Measurements from ENCODE around the gene CRAMP1. TPM values are rescaled to one million over a fixed set of nuclear protein-coding genes. Genes with fewer than 3 reads are reported as not detected.

Gene CRAMP1
- total and polyA plus RNA-seq, 2 of the 8 experiments (the other 6 are each of a cell fraction or from before 2014, with no cell fraction given) = 19.2 to 23.2 TPM

DNA sequence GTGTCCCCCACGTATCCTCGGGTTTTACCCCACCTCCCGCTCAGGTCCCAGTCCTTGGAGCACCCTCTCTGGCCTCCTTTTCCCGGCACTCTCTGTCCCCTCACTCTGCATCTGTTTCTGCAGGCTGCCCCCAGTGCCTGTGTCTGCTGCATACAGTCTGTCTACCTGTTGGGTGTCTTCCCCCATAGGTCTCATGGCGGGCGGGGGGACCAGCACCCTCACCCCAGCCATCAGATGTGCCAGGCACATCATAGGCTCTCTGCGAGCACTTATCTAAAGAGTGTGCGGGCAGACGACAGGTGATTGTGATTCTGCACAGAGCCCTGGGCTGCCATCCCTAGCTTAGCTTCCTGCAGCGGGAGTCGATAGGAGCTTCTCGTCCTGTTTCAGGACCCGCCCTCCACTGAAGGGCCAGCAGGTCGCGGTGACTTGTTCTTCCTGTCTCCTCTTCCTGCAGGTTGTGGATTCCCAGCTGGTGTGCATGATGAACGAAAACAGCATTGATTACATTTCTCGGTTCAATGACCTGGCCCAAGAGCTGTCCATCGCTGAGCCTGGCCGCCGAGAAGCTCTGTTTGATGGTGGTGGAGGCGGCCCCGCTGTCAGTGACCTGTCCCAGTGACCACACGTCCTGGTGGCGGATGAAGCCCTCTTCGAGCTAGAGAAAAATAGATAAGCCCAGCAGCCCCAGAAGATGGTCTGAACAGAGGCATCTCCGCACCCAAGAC lies 61.4 kb downstream of the CRAMP1 start:
- no peak overlapping the region for H3K56ac ChIP-seq (replicated peaks; ENCODE audit: insufficient read length, low read depth, low read length)
- H4K8ac ChIP-seq (ENCODE audit: extremely low read depth, insufficient read depth, low read length) = no peak overlapping the region
- H4K91ac ChIP-seq (replicated peaks; ENCODE audit: insufficient read length, low read length) = no peak overlapping the region
- H2AFZ ChIP-seq (ENCODE audit: low read length) = no peak overlapping the region
- no peak overlapping the region for H2AK5ac ChIP-seq (ENCODE audit: low read depth, low read length)
- 0 out of 7 replicates have a peak, but pooled peaks cover 0 to under 1% (median 0%) of the 10 kb centered on the region in 4 experiments for H3K4me1 ChIP-seq (replicated peaks in 1 of 4; ENCODE audit: control insufficient read depth in 3 of 4, insufficient read depth in 4 of 4, low read length in 3 of 4)
- no peak overlapping the region; the same call in 1 of the 2 replicates for H2BK5ac ChIP-seq (ENCODE audit: low read depth, low read length)
- no peak overlapping the region for H4K5ac ChIP-seq (ENCODE audit: insufficient read length, low read depth, low read length)
- POLR2A ChIA-PET (ENCODE audit: partially characterized antibody) = no interaction called here
- H2BK12ac ChIP-seq (ENCODE audit: low read depth, low read length) = no peak overlapping the region
- H2BK20ac ChIP-seq (ENCODE audit: low read length) = no peak overlapping the region
- peaks cover 1 to 3% of the 10 kb centered on the region in 2 experiments for H3K79me2 ChIP-seq (ENCODE audit: control insufficient read depth in 1 of 2, insufficient read depth in 2 of 2, low read length in 2 of 2)
- H3K4ac ChIP-seq (replicated peaks; ENCODE audit: insufficient read length, low read depth, low read length) = no peak overlapping the region
- H3K27me3 ChIP-seq (replicated peaks in 1 of 4; ENCODE audit: control insufficient read depth in 3 of 4, extremely low read depth in 1 of 4, insufficient read depth in 3 of 4, low read length in 3 of 4) = no peaks in the 10 kb centered on the region
- H3K9ac ChIP-seq (replicated peaks in 1 of 4; ENCODE audit: extremely low read depth in 1 of 4, low read depth in 3 of 4, low read length in 3 of 4) = no peak overlapping the region
- peaks cover under 1% of the 10 kb centered on the region; the same call in 1 of the 2 replicates for H3K23me2 ChIP-seq (ENCODE audit: low read depth, low read length)
- H3K79me1 ChIP-seq (ENCODE audit: low read depth, low read length) = peaks cover 4% of the 10 kb centered on the region
- no peak overlapping the region for H3K27ac ChIP-seq (ENCODE audit: low read depth, low read length)
- 93% methylated on average over 20 of the region's 26 CpGs; no CpG with 5 or more reads in 1 of the 2 experiments for WGBS, 2 experiments (ENCODE audit: extremely low coverage in 1 of 2, insufficient coverage in 1 of 2, insufficient read length in 1 of 2, insufficient replicate concordance in 2 of 2, low coverage in 1 of 2, low lambda C conversion rate in 2 of 2, missing lambda C conversion rate in 1 of 2)
- no peak overlapping the region for H2BK15ac ChIP-seq (ENCODE audit: low read length)
- H2BK120ac ChIP-seq (replicated peaks; ENCODE audit: low read depth, low read length) = no peak overlapping the region
- no peak overlapping the region for H3K4me3 ChIP-seq (ENCODE audit: extremely low read depth in 1 of 4, insufficient read depth in 2 of 4, low read depth in 3 of 4, low read length in 4 of 4)
- H3K14ac ChIP-seq (ENCODE audit: insufficient read length) = no peak overlapping the region
- no peaks in the 10 kb centered on the region for H3K9me3 ChIP-seq (ENCODE audit: insufficient read depth in 2 of 2, low read depth in 1 of 2, low read length in 1 of 2)
- peaks cover 2 to 9% of the 10 kb centered on the region in 2 experiments for H4K20me1 ChIP-seq (replicated peaks in 1 of 2; ENCODE audit: control insufficient read depth in 1 of 2, insufficient read depth in 2 of 2, low read length in 2 of 2)
- H3K36me3 ChIP-seq (ENCODE audit: control insufficient read depth in 2 of 4, insufficient read depth in 4 of 4, low read length in 3 of 4) = peaks cover 17 to 58% (median 39%) of the 10 kb centered on the region in 4 experiments; a peak in 7 of 8 replicates
- no peak overlapping the region for H3K4me2 ChIP-seq (ENCODE audit: insufficient read depth in 1 of 2, low read depth in 2 of 2, low read length in 2 of 2)
- CTCF ChIA-PET (ENCODE audit: partially characterized antibody) = interaction anchor here (1.2 to 1.3 kb wide), 2 partner anchors 21 to 95 kb away, joined by 3 to 4 read pairs; no protein-coding TSS in a partner anchor
- H3K23ac ChIP-seq (ENCODE audit: insufficient read length) = no peak overlapping the region
- no peak for DNase-seq (ENCODE audit: low read depth in 1 of 2, low spot score in 2 of 2)
- no peak overlapping the region for H3K18ac ChIP-seq (ENCODE audit: extremely low read depth, low read length)
- FAIRE-seq = no peak
- TF ChIP-seq NANOG (IDR thresholded peaks at IDR 0.05; ENCODE audit: insufficient read depth, low read depth, low read length, poor library complexity, severe bottlenecking) (no peak), TAF1 (IDR thresholded peaks at IDR 0.05; ENCODE audit: low read depth, low read length) (no peak), EP300 (IDR thresholded peaks at IDR 0.05; ENCODE audit: borderline replicate concordance in 1 of 2, low read depth in 2 of 2, low read length in 2 of 2) (no peak), CHD1 (IDR thresholded peaks at IDR 0.05; ENCODE audit: low read depth, low read length) (no peak), SP4 (IDR thresholded peaks at IDR 0.05; ENCODE audit: low read length) (no peak), RAD21 (IDR thresholded peaks at IDR 0.05 in 1 of 2, conservative IDR thresholded peaks at IDR 0.05 in 1 of 2; ENCODE audit: low read depth in 2 of 2, low read length in 2 of 2) (no peak), BRCA1 (IDR thresholded peaks at IDR 0.05; ENCODE audit: low read depth, low read length) (no peak), TAF7 (optimal IDR thresholded peaks at IDR 0.05; ENCODE audit: borderline replicate concordance, low read depth, low read length) (no peak), CHD2 (IDR thresholded peaks at IDR 0.05; ENCODE audit: low read length) (no peak), KDM4A (IDR thresholded peaks at IDR 0.05; ENCODE audit: low read depth, low read length, severe bottlenecking) (no peak), CBX5 (IDR thresholded peaks at IDR 0.05; ENCODE audit: low read depth, low read length) (no peak), EZH2 (IDR thresholded peaks at IDR 0.05; ENCODE audit: low read depth, low read length, severe bottlenecking) (no peak)
